Fibroblast of skin of back (primary cell): ENCODE data around the gene BIRC2.

Source experiments
- DNase-seq: peaks from one replicate; pipeline ENCODE4 v3.0.0-alpha.2; 2013

The BIRC2 gene

GRCh38 chr11:102402548-102402947 is 55.5 kb downstream of the BIRC2 start:
- no peak for DNase-seq

GRCh38 chr11:102405501-102405900 is 58.5 kb downstream of the BIRC2 start:
- DNase-seq: no peak

- no peak for DNase-seq
These were observed 59.1 kb downstream of the BIRC2 start for GRCh38 chr11:102406099-102406498.

GRCh38 chr11:102407901-102408300 is 60.9 kb downstream of the BIRC2 start:
- DNase-seq: no peak

GRCh38 chr11:102408339-102408738 is 61.3 kb downstream of the BIRC2 start:
- no peak for DNase-seq

GRCh38 chr11:102410382-102410784 is 63.4 kb downstream of the BIRC2 start:
- DNase-seq: peak; percentile 68

- no peak for DNase-seq
These were observed 64.1 kb downstream of the BIRC2 start for GRCh38 chr11:102411142-102411541.

- no peak for DNase-seq
These were observed 66.5 kb downstream of the BIRC2 start for GRCh38 chr11:102413497-102413896.

- DNase-seq: no peak
These were observed 67.5 kb downstream of the BIRC2 start for GRCh38 chr11:102414559-102414958.

GRCh38 chr11:102415304-102415916 is 68.4 kb downstream of the BIRC2 start:
- DNase-seq: peak; percentile 12

- no peak for DNase-seq
These were observed 70.0 kb downstream of the BIRC2 start for GRCh38 chr11:102416976-102417375.

- DNase-seq: no peak
These were observed 72.2 kb downstream of the BIRC2 start for GRCh38 chr11:102419181-102419580.

GRCh38 chr11:102420547-102420946 is 73.5 kb downstream of the BIRC2 start:
- no peak for DNase-seq

GRCh38 chr11:102421261-102421660 is 74.2 kb downstream of the BIRC2 start:
- DNase-seq: no peak

- DNase-seq: no peak
These were observed 76.1 kb downstream of the BIRC2 start for GRCh38 chr11:102422817-102423712.

GRCh38 chr11:102423936-102424335 is 76.9 kb downstream of the BIRC2 start:
- no peak for DNase-seq

- no peak for DNase-seq
These were observed 79.0 kb downstream of the BIRC2 start for GRCh38 chr11:102426000-102426399.

- DNase-seq: no peak
These were observed 79.6 kb downstream of the BIRC2 start for GRCh38 chr11:102426570-102426969.

GRCh38 chr11:102427068-102427467 is 80.1 kb downstream of the BIRC2 start:
- no peak for DNase-seq
